Measurements from ENCODE around the gene NCK2.

Gene NCK2

GRCh38 chr2:105852066-105852465 is 107.4 kb downstream of the NCK2 start:
- Histone ChIP-seq H3K27ac (ENCODE audit: low read length) (no peak overlapping the region), H3K4me1 (ENCODE audit: low read length) (no peaks in the 10 kb centered on the region), H3K9ac (ENCODE audit: low read length) (no peak overlapping the region), H4K20me1 (ENCODE audit: insufficient read depth, low read length) (peaks cover 12% of the 10 kb centered on the region), H3K36me3 (replicated peaks; ENCODE audit: insufficient read depth, low read length) (peaks cover 12% of the 10 kb centered on the region; the same call in 1 of the 2 replicates), H3K9me2 (replicated peaks; ENCODE audit: insufficient read depth, low read length) (no peaks in the 10 kb centered on the region), H2AFZ (ENCODE audit: low read length) (no peak overlapping the region), H3K27me3 (replicated peaks; ENCODE audit: insufficient read depth, low read length) (no peaks in the 10 kb centered on the region), H3K9me3 (replicated peaks; ENCODE audit: insufficient read depth, low read length) (no peaks in the 10 kb centered on the region), H3F3A (ENCODE audit: insufficient read depth, low read length) (no peaks in the 10 kb centered on the region), H3K79me2 (ENCODE audit: low read length) (peaks cover 98% of the 10 kb centered on the region), H3K4me2 (ENCODE audit: low read depth, low read length) (no peak overlapping the region), H3K4me3 (ENCODE audit: low read length) (no peak overlapping the region)
- no peak for DNase-seq
- TF ChIP-seq EZH2 (optimal IDR thresholded peaks at IDR 0.05; ENCODE audit: low read depth, low read length) (no peak), CTCF (IDR thresholded peaks at IDR 0.05; ENCODE audit: low read length) (no peak), EZH2phosphoT487 (IDR thresholded peaks at IDR 0.05; ENCODE audit: low read length) (no peak)

- Histone ChIP-seq H3F3A (ENCODE audit: insufficient read depth, low read length) (no peaks in the 10 kb centered on the region), H2AFZ (ENCODE audit: low read length) (no peak overlapping the region), H3K9me2 (replicated peaks; ENCODE audit: insufficient read depth, low read length) (no peaks in the 10 kb centered on the region), H3K4me3 (ENCODE audit: low read length) (no peak overlapping the region), H3K4me1 (ENCODE audit: low read length) (no peaks in the 10 kb centered on the region), H3K9ac (ENCODE audit: low read length) (no peak overlapping the region), H4K20me1 (ENCODE audit: insufficient read depth, low read length) (peaks cover 12% of the 10 kb centered on the region), H3K27ac (ENCODE audit: low read length) (no peak overlapping the region), H3K36me3 (replicated peaks; ENCODE audit: insufficient read depth, low read length) (peaks cover 12% of the 10 kb centered on the region; the same call in 1 of the 2 replicates), H3K9me3 (replicated peaks; ENCODE audit: insufficient read depth, low read length) (no peaks in the 10 kb centered on the region), H3K79me2 (ENCODE audit: low read length) (peaks cover 98% of the 10 kb centered on the region), H3K27me3 (replicated peaks; ENCODE audit: insufficient read depth, low read length) (no peaks in the 10 kb centered on the region), H3K4me2 (ENCODE audit: low read depth, low read length) (no peak overlapping the region)
- TF ChIP-seq EZH2 (optimal IDR thresholded peaks at IDR 0.05; ENCODE audit: low read depth, low read length): no peak
- no peak for TF ChIP-seq EZH2phosphoT487 (IDR thresholded peaks at IDR 0.05; ENCODE audit: low read length)
- TF ChIP-seq CTCF (IDR thresholded peaks at IDR 0.05; ENCODE audit: low read length): no peak
- no peak for DNase-seq
Measured at GRCh38 chr2:105853354-105854088, 108.8 kb downstream of the NCK2 start.

GRCh38 chr2:105854972-105855371 is 110.3 kb downstream of the NCK2 start:
- Histone ChIP-seq H3K9me2 (replicated peaks; ENCODE audit: insufficient read depth, low read length) (no peaks in the 10 kb centered on the region), H3K4me3 (ENCODE audit: low read length) (no peak overlapping the region), H3K4me2 (ENCODE audit: low read depth, low read length) (no peak overlapping the region), H2AFZ (ENCODE audit: low read length) (no peak overlapping the region), H3F3A (ENCODE audit: insufficient read depth, low read length) (no peaks in the 10 kb centered on the region), H3K9ac (ENCODE audit: low read length) (no peak overlapping the region), H3K9me3 (replicated peaks; ENCODE audit: insufficient read depth, low read length) (no peaks in the 10 kb centered on the region), H3K27ac (ENCODE audit: low read length) (no peak overlapping the region), H3K4me1 (ENCODE audit: low read length) (no peaks in the 10 kb centered on the region), H4K20me1 (ENCODE audit: insufficient read depth, low read length) (peaks cover 18% of the 10 kb centered on the region), H3K79me2 (ENCODE audit: low read length) (peaks cover 98% of the 10 kb centered on the region), H3K27me3 (replicated peaks; ENCODE audit: insufficient read depth, low read length) (no peaks in the 10 kb centered on the region), H3K36me3 (replicated peaks; ENCODE audit: insufficient read depth, low read length) (peaks cover 12% of the 10 kb centered on the region; the same call in 1 of the 2 replicates)
- no peak for DNase-seq
- TF ChIP-seq CTCF (IDR thresholded peaks at IDR 0.05; ENCODE audit: low read length) (no peak), EZH2phosphoT487 (IDR thresholded peaks at IDR 0.05; ENCODE audit: low read length) (no peak), EZH2 (optimal IDR thresholded peaks at IDR 0.05; ENCODE audit: low read depth, low read length) (no peak)

Data from MM.1S (cell line).